Mesenchymal stem cell (in vitro differentiated cells and primary cell): ENCODE data around the gene OSM.

Experiments used
- DNase-seq: peaks from one replicate; pipeline ENCODE4 v3.0.0-alpha.2; 2013
- H2AFZ ChIP-seq: one replicate; pipeline ENCODE4 v1.6.1; 2013; ENCODE audit warnings: low read depth, mild to moderate bottlenecking, control low read depth, inconsistent platforms, low read length, moderate library complexity
- H2AK5ac ChIP-seq: 2 replicates; pipeline ENCODE4 v1.6.1; 2013; ENCODE audit warnings: low read length, moderate library complexity, mild to moderate bottlenecking, inconsistent platforms; ENCODE audit not compliant: severe bottlenecking
- H2BK120ac ChIP-seq: one replicate; pipeline ENCODE4 v1.6.1; 2013; ENCODE audit warnings: low read depth, mild to moderate bottlenecking, inconsistent platforms, low read length, moderate library complexity
- H2BK12ac ChIP-seq, 2 experiments: one replicate each; pipeline ENCODE4 v1.6.1; 2013; ENCODE audit warnings: inconsistent platforms in 2 of 2, low read length in 2 of 2, mild to moderate bottlenecking in 2 of 2, moderate library complexity in 2 of 2, control low read depth in 1 of 2
- H2BK15ac ChIP-seq: one replicate; pipeline ENCODE4 v1.6.1; 2013; ENCODE audit warnings: mild to moderate bottlenecking, low read depth, inconsistent platforms; ENCODE audit not compliant: poor library complexity, severe bottlenecking
- H2BK5ac ChIP-seq: 2 replicates; pipeline ENCODE4 v1.6.1; 2013; ENCODE audit warnings: low read depth, mild to moderate bottlenecking, low read length, control low read depth, inconsistent platforms; ENCODE audit not compliant: poor library complexity, severe bottlenecking
- H3K14ac ChIP-seq, 2 experiments: one replicate each; pipeline ENCODE4 v1.6.1; 2013; ENCODE audit warnings: inconsistent platforms in 2 of 2, low read length in 2 of 2, control low read depth in 1 of 2, mild to moderate bottlenecking in 1 of 2, moderate library complexity in 1 of 2
- H3K18ac ChIP-seq, 2 experiments: one replicate each; pipeline ENCODE4 v1.6.1; 2013; ENCODE audit warnings: inconsistent platforms in 2 of 2, low read length in 2 of 2, control low read depth in 1 of 2, low read depth in 1 of 2, mild to moderate bottlenecking in 1 of 2
- H3K23ac ChIP-seq, 2 experiments: one replicate each; pipeline ENCODE4 v1.6.1; 2013; ENCODE audit warnings: inconsistent platforms in 2 of 2, low read length in 2 of 2, mild to moderate bottlenecking in 2 of 2, moderate library complexity in 2 of 2, control low read depth in 1 of 2
- H3K27ac ChIP-seq: 2 replicates; pipeline ENCODE4 v1.5.1; 2013; ENCODE audit warnings: mild to moderate bottlenecking, moderate library complexity, low read length, control low read depth, inconsistent platforms; ENCODE audit not compliant: poor library complexity, severe bottlenecking
- H3K27me3 ChIP-seq, 2 experiments: 2 replicates each; pipeline versions ENCODE4 v1.6.1 to v1.7.0; 2013; ENCODE audit warnings: low read length in 2 of 2, mild to moderate bottlenecking in 2 of 2, moderate library complexity in 2 of 2, control low read depth in 1 of 2, inconsistent platforms in 1 of 2; ENCODE audit not compliant: control insufficient read depth in 1 of 2, insufficient read depth in 1 of 2
- H3K36me3 ChIP-seq, 2 experiments: 2 replicates each; pipeline versions ENCODE4 v1.6.1 to v1.7.0; 2013; ENCODE audit warnings: low read length in 2 of 2, control low read depth in 1 of 2, inconsistent platforms in 1 of 2, low read depth in 1 of 2, mild to moderate bottlenecking in 1 of 2; ENCODE audit not compliant: insufficient read depth in 2 of 2, control insufficient read depth in 1 of 2
- H3K4ac ChIP-seq, 2 experiments: one replicate each; pipeline ENCODE4 v1.6.1; 2013; ENCODE audit warnings: inconsistent platforms in 2 of 2, low read length in 2 of 2, mild to moderate bottlenecking in 2 of 2, moderate library complexity in 2 of 2, control low read depth in 1 of 2, low read depth in 1 of 2
- H3K4me1 ChIP-seq: 2 replicates; pipeline ENCODE4 v1.6.1; 2013; ENCODE audit warnings: low read depth, low read length, control low read depth; ENCODE audit not compliant: control insufficient read depth, insufficient read depth
- H3K4me2 ChIP-seq: 2 replicates; pipeline ENCODE4 v1.6.1; 2013; ENCODE audit warnings: low read length, mild to moderate bottlenecking, inconsistent platforms; ENCODE audit not compliant: poor library complexity, severe bottlenecking
- H3K4me3 ChIP-seq, 2 experiments: 2 replicates each; pipeline versions ENCODE4 v1.5.1 to v1.7.0; 2013; ENCODE audit warnings: low read length in 2 of 2, mild to moderate bottlenecking in 2 of 2, control low read depth in 1 of 2, low read depth in 1 of 2; ENCODE audit not compliant: insufficient read depth in 1 of 2
- H3K79me1 ChIP-seq: replicated peaks from 2 replicates; pipeline ENCODE4 v1.6.1; 2013; ENCODE audit warnings: mild to moderate bottlenecking, control low read depth, low read length, inconsistent platforms; ENCODE audit not compliant: poor library complexity, severe bottlenecking
- H3K9ac ChIP-seq: 2 replicates; pipeline ENCODE4 v1.7.0; 2013; ENCODE audit warnings: mild to moderate bottlenecking, low read length, moderate library complexity
- H3K9me3 ChIP-seq: 2 replicates; pipeline ENCODE4 v1.7.0; 2013; ENCODE audit warnings: mild to moderate bottlenecking, low read length; ENCODE audit not compliant: control insufficient read depth
- H4K8ac ChIP-seq: one replicate; pipeline ENCODE4 v1.6.1; 2013; ENCODE audit warnings: inconsistent platforms, mild to moderate bottlenecking, low read length, moderate library complexity
- H4K91ac ChIP-seq: one replicate; pipeline ENCODE4 v1.6.1; 2013; ENCODE audit warnings: mild to moderate bottlenecking, low read length, inconsistent platforms
- WGBS: methylation state at CpG from one replicate; pipeline ENCODE4 v1.1.7; 2013; ENCODE audit warnings: mixed read lengths; 5-methylcytosine and 5-hydroxymethylcytosine counted together

The OSM gene

GRCh38 chr22:30276039-30276438, 9.4 kb upstream of the OSM start:
- H2BK120ac ChIP-seq: no peak overlapping the region
- WGBS: 88% methylated on average over 8 of the region's 8 CpGs
- no peak overlapping the region for H2BK5ac ChIP-seq

GRCh38 chr22:30275625-30276024, 9.0 kb upstream of the OSM start:
- H3K9me3 ChIP-seq: no peaks in the 10 kb centered on the region
- 85% methylated on average over 8 of the region's 8 CpGs for WGBS
- H2BK120ac ChIP-seq: no peak overlapping the region
- no peak overlapping the region for H2AFZ ChIP-seq
- H2BK15ac ChIP-seq: no peak overlapping the region
- H3K27me3 ChIP-seq: no peaks in the 10 kb centered on the region
- no peak overlapping the region for H3K18ac ChIP-seq
- no peak overlapping the region for H3K27ac ChIP-seq
- H3K9ac ChIP-seq: no peak overlapping the region
- DNase-seq: no peak
- no peak overlapping the region for H4K91ac ChIP-seq
- H3K79me1 ChIP-seq: no peaks in the 10 kb centered on the region
- H3K23ac ChIP-seq: no peak overlapping the region
- peaks cover 0 to 4% of the 10 kb centered on the region in 2 experiments for H3K36me3 ChIP-seq
- H3K4me3 ChIP-seq: no peak overlapping the region
- H2AK5ac ChIP-seq: no peak overlapping the region
- peaks cover 14% of the 10 kb centered on the region for H3K4me1 ChIP-seq
- no peak overlapping the region for H2BK5ac ChIP-seq
- H3K14ac ChIP-seq: no peak overlapping the region
- H3K4me2 ChIP-seq: no peak overlapping the region
- H4K8ac ChIP-seq: no peak overlapping the region
- H2BK12ac ChIP-seq: no peak overlapping the region
- no peak overlapping the region for H3K4ac ChIP-seq

More at GRCh38 chr22:30276039-30276438, 9.4 kb upstream of the OSM start:
- Histone ChIP-seq H3K9me3 (no peaks in the 10 kb centered on the region), H3K27ac (no peak overlapping the region), H3K79me1 (no peaks in the 10 kb centered on the region), H2BK12ac (no peak overlapping the region), H3K14ac (no peak overlapping the region), H3K36me3 (peaks cover 0 to 4% of the 10 kb centered on the region in 2 experiments), H3K23ac (no peak overlapping the region), H4K8ac (no peak overlapping the region), H3K18ac (no peak overlapping the region), H3K4me1 (peaks cover 14% of the 10 kb centered on the region), H3K4me2 (no peak overlapping the region), H3K4me3 (no peak overlapping the region), H2AFZ (no peak overlapping the region), H3K27me3 (no peaks in the 10 kb centered on the region), H3K9ac (no peak overlapping the region), H4K91ac (no peak overlapping the region), H2BK15ac (no peak overlapping the region), H2AK5ac (no peak overlapping the region), H3K4ac (no peak overlapping the region)
- no peak for DNase-seq

GRCh38 chr22:30274437-30274812, 7.8 kb upstream of the OSM start:
- Histone ChIP-seq H3K9ac (no peak overlapping the region), H3K79me1 (no peaks in the 10 kb centered on the region), H4K91ac (no peak overlapping the region), H3K27ac (no peak overlapping the region), H2BK15ac (no peak overlapping the region), H3K4ac (no peak overlapping the region), H2BK5ac (no peak overlapping the region), H3K4me3 (no peak overlapping the region), H4K8ac (no peak overlapping the region), H3K27me3 (no peaks in the 10 kb centered on the region), H2AK5ac (no peak overlapping the region), H3K18ac (no peak overlapping the region), H3K36me3 (peaks cover 0 to 4% of the 10 kb centered on the region in 2 experiments), H3K4me2 (no peak overlapping the region), H3K4me1 (peaks cover 11% of the 10 kb centered on the region), H3K14ac (no peak overlapping the region), H2BK12ac (peak overlapping the region in 1 of 2 experiments; percentile 64), H3K23ac (no peak overlapping the region), H2BK120ac (no peak overlapping the region), H3K9me3 (no peaks in the 10 kb centered on the region), H2AFZ (no peak overlapping the region)
- 88% methylated on average over 9 of the region's 9 CpGs for WGBS
- no peak for DNase-seq

- Histone ChIP-seq H4K8ac (no peak overlapping the region), H3K9ac (no peak overlapping the region), H2BK5ac (no peak overlapping the region), H3K9me3 (no peaks in the 10 kb centered on the region), H2AK5ac (no peak overlapping the region), H3K4me2 (no peak overlapping the region), H3K79me1 (no peaks in the 10 kb centered on the region), H3K27me3 (no peaks in the 10 kb centered on the region), H2BK12ac (no peak overlapping the region), H2BK15ac (no peak overlapping the region), H2AFZ (no peak overlapping the region), H3K27ac (no peak overlapping the region), H3K4me3 (no peak overlapping the region), H3K36me3 (peaks cover 0 to 4% of the 10 kb centered on the region in 2 experiments), H3K23ac (no peak overlapping the region), H3K4ac (no peak overlapping the region), H3K14ac (peak overlapping the region in 1 of 2 experiments; percentile 28), H3K18ac (no peak overlapping the region), H2BK120ac (no peak overlapping the region), H3K4me1 (peaks cover 11% of the 10 kb centered on the region), H4K91ac (no peak overlapping the region)
- DNase-seq: no peak
- WGBS: 70% methylated on average over 10 of the region's 10 CpGs
These were observed 7.2 kb upstream of the OSM start for GRCh38 chr22:30273711-30274436.
